ENCODE data around the gene MBNL2.

MBNL2 gene

GRCh38 chr13:97301382-97302095 lies 79.4 kb downstream of the MBNL2 start:
- no peak for DNase-seq (ENCODE audit: low read depth)

GRCh38 chr13:97302611-97303010 lies 80.5 kb downstream of the MBNL2 start:
- DNase-seq (ENCODE audit: low read depth), result no peak

GRCh38 chr13:97306106-97306505 lies 84.0 kb downstream of the MBNL2 start:
- no peak for DNase-seq (ENCODE audit: low read depth)

GRCh38 chr13:97306645-97307044 lies 84.5 kb downstream of the MBNL2 start:
- DNase-seq (ENCODE audit: low read depth), result no peak

GRCh38 chr13:97307118-97307881 lies 85.2 kb downstream of the MBNL2 start:
- DNase-seq (ENCODE audit: low read depth), result no peak

GRCh38 chr13:97307882-97308624 lies 85.9 kb downstream of the MBNL2 start:
- no peak for DNase-seq (ENCODE audit: low read depth)

- DNase-seq (ENCODE audit: low read depth), result no peak
Observed at GRCh38 chr13:97308735-97309429, 86.7 kb downstream of the MBNL2 start.

GRCh38 chr13:97310809-97311436 lies 88.8 kb downstream of the MBNL2 start:
- DNase-seq (ENCODE audit: low read depth), result no peak

GRCh38 chr13:97311956-97312355 lies 89.8 kb downstream of the MBNL2 start:
- DNase-seq (ENCODE audit: low read depth), result no peak

GRCh38 chr13:97313551-97314260 lies 91.6 kb downstream of the MBNL2 start:
- no peak for DNase-seq (ENCODE audit: low read depth)

- DNase-seq (ENCODE audit: low read depth), result no peak
Observed at GRCh38 chr13:97316390-97316789, 94.3 kb downstream of the MBNL2 start.

- no peak for DNase-seq (ENCODE audit: low read depth)
Observed at GRCh38 chr13:97317933-97318332, 95.8 kb downstream of the MBNL2 start.

GRCh38 chr13:97318532-97318931 lies 96.4 kb downstream of the MBNL2 start:
- DNase-seq (ENCODE audit: low read depth), result no peak

GRCh38 chr13:97319113-97319720 lies 97.1 kb downstream of the MBNL2 start:
- no peak for DNase-seq (ENCODE audit: low read depth)

GRCh38 chr13:97321101-97321500 lies 99.0 kb downstream of the MBNL2 start:
- no peak for DNase-seq (ENCODE audit: low read depth)

GRCh38 chr13:97321616-97322321 lies 99.6 kb downstream of the MBNL2 start:
- no peak for DNase-seq (ENCODE audit: low read depth)

- DNase-seq (ENCODE audit: low read depth), result no peak
Observed at GRCh38 chr13:97322740-97323342, 100.7 kb downstream of the MBNL2 start.

GRCh38 chr13:97324115-97324514 lies 102.0 kb downstream of the MBNL2 start:
- no peak for DNase-seq (ENCODE audit: low read depth)

GRCh38 chr13:97325738-97326137 lies 103.6 kb downstream of the MBNL2 start:
- no peak for DNase-seq (ENCODE audit: low read depth)

GRCh38 chr13:97327086-97327485 lies 105.0 kb downstream of the MBNL2 start:
- DNase-seq (ENCODE audit: low read depth), result no peak
